Stimulated activated CD4-positive, alpha-beta T cell treated with anti-CD3 and anti-CD28 coated beads, TNF-alpha, amount 100 ng/mL, for 1 hour (primary cell): ENCODE data around the gene POC1B.

Experiments used
- DNase-seq, 3 donors: peaks; one replicate each; pipeline ENCODE4 v3.0.0-alpha.2; 2020; ENCODE audit warnings: low read depth in 3 of 3, low spot score in 1 of 3

Gene POC1B

DNA sequence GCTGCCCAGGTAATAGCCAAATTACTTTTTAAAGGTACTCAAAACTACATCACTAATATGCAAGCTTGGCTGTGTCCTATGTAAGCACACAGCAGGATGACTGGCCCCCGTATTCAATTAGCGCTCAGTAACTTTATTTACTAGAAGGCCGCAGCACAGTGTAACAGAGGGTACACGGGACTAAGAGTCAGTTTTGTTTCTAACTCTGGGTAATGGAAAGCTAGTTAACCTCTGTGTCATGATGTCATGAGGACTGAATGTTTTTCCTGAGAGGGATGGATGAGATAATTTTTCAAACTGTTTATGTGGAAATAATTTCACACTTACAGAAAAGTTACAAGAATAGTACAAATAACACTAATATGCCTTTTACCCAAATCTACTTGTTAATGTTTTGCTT is 28.4 kb downstream of the POC1B start:
- no peak for DNase-seq

GRCh38 chr12:89497005-89497404 is 28.8 kb downstream of the POC1B start:
- DNase-seq = no peak

DNA sequence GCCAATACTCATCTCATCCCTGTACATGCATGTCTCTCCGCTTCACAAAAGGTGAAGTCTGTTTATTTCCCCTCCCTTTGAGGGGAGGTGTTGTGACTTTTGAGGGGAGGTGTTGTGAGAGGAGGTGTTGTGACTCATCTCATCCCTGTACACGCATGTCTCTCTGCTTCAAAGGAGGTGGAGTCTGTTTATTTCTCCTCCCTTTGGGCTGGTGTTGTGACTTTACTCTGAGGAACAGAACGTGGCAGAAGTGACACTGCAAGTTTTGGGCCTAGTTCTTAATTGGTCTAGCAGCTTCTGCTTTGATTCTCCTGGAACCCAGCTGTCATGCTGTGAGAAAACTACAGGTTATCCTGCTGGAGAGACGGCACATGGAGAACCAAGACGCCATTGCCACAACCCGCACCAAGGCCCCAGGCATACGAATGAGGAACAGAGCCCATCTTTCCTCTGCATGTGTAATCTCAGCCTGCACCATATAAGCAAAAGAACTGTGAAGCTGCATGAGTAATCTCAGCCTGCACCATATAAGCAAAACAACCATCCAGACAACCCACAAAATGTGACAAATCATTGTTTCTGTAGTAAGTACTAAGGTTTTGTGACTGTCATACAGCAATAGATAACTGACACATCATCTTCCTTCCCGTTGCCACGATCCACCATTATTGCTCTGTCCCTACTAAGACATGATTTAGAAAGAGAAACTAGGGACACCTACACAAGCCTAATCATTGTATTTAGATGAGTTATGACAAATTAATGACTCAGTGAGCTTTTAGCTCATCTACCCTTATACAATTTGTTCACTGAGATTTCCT is 31.2 kb downstream of the POC1B start:
- peak in 1 of 3 donors; percentile 5 for DNase-seq

GRCh38 chr12:89493670-89494302 is 32.1 kb downstream of the POC1B start:
- no peak for DNase-seq

DNA sequence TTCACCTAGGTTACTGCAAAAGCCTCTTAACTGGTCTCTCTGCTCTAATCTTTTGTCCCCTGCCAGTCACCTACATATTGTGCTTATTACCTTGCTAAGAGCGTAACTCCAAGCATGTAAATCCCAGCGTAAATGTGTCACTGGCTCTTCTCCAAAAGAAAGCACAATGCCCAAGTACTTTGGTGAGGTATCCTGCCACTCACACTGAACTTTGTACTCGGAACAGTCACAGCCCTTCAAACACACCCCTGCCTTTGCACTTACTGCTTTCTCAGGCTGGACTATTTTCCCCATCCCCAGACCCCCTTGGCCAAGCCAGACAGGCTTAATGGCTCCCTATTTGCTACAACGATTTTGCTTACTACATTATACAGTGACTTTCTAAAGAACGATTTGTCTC is 33.0 kb downstream of the POC1B start:
- no peak for DNase-seq

DNA sequence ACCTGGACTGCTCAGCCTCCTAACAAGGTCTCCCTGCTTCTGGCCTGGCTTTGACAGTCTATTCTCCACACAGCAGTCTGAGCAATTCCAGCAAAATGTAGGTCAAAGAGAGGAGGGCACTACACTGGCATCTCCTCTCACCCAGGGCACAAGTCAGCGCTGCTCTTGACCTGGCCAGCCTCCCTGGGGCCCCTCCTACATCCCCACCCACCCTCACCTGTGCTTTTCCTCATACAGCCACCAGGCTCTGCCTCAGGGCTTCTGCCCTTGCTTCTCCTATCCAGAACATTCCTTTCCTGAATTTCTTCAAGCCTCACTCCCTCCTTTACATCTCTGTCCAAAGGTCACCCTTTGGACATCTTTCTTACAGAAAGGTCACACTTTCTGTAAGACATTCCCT is 34.9 kb downstream of the POC1B start:
- no peak for DNase-seq

- DNase-seq = no peak
Measured at GRCh38 chr12:89486264-89486663, 39.6 kb downstream of the POC1B start.

DNA sequence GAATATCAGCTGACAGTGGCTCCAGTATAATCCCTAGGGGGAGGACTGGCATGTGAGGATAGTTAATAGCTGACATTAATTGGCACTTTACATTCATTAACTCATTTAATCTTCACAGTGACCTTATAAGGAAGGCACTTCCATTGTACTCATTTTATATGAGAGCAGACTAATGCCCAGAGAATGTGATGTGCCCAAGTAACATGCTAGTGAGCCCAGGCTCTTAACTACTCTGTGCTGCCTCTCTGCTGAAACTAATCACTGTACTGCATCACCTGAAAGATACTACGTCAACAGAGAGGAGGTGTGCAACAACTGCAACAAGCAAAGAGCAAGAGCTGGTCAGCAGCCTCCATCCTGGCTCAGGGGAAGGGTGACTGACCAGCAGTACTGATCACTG is 41.4 kb downstream of the POC1B start:
- DNase-seq = no peak

DNA sequence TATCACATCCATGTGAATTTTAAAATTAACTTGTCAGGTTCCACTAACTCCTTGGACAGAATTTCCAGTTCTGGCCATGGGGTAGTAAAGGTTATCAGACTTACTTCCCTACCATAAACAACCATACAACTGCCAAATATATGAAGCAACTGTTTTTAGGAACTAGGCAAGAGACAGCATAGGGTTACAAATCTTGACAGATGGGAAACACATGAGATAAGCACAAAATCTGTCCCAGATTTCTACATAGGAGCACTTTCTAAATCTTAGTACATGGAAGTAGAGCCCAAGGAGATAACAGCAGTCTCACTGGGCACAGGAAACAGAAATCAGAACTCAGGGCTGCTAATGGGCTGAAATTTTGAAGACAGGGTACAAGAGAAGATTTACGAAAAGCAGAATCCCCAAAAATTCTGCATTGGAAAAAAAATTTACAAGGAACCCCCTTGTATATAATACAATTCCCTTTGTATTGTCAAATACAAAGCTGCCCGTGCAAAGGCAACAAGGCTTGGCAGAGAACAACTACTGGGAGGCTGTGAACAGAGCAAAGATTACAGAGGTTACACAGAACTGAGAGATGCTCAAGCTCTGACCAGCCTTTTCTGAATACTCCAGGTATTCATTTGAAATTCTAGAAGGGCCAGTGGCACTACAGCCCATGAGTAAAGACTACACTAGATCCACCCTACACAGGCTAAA is 44.5 kb downstream of the POC1B start:
- no peak for DNase-seq

DNA sequence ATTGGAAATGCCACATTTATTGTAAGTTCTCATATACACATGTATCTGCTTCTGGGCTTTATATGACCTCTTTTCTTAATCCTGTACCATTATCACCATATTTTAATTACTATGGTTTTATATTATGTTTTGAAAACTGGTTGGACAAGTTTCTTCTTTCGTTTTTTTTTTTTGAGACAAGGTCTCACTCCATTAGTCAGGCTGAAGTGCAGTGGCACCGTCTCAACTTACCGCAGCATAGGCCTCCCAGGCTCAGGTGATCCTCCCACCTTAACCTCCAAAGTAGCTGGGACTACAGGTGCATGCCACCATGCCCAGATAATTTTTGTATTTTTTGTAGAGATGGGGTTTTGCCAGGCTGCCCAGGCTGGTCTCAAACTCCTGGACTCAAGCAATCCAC is 45.9 kb downstream of the POC1B start:
- DNase-seq = no peak

GRCh38 chr12:89477633-89478279 is 48.1 kb downstream of the POC1B start:
- DNase-seq = no peak

- no peak for DNase-seq
Measured at GRCh38 chr12:89476904-89477595, 48.8 kb downstream of the POC1B start.

GRCh38 chr12:89476232-89476631 is 49.6 kb downstream of the POC1B start:
- DNase-seq = no peak

DNA sequence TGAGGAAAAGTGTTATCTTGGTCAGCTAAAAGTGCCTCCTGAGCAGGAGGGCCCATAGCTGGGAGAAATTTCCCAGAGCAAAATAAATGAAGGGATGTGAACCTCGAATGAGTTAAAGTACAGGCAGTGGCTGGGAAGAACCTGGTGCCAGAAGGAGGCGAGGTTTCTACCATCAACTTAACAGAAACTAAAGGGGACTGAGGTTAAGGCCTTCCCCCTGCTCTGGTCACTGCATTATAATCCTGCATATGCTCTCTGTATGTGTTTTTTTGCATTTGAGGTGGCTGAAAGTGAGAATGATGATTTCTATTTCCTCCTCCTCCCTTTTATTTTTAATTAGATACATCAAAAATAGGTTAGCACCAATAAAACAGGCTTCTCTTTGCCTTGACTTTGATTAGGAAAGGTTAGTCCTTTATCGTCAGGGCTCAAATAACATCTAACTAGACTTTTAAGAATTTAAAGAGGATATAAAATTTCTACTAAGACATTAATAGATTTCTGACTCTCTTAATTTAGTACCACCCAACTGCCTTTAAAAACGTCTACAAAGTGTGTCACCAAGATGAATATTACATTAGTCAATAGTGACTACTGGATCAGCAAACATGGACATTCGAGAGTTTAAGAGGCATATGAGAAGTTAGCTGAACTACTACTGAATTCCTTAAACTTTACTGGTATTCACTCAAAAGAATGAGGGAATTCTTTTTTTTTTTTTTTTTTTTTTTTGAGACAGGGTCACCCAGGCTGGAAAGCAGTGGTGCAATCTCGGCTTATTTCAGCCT is 50.5 kb downstream of the POC1B start:
- no peak for DNase-seq

DNA sequence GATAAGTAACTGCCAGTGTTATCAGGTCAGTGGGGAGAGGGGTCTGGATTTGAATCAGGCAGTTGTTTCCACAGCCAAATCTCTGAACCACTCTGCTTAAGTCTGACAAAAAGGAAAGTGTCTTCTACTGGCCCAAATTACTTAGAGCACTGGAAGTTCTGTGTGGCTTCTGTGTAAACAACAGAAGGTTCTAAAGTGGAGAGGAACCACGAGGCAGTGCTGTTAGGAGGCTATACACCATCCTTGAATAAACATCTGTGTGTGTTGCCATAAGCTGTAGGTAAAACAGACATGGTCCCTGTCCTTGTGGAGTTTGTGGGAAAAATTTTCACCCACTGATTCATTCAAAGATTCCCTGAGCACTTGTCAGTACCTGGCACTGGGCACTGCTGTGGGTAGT is 51.2 kb downstream of the POC1B start:
- no peak for DNase-seq

DNA sequence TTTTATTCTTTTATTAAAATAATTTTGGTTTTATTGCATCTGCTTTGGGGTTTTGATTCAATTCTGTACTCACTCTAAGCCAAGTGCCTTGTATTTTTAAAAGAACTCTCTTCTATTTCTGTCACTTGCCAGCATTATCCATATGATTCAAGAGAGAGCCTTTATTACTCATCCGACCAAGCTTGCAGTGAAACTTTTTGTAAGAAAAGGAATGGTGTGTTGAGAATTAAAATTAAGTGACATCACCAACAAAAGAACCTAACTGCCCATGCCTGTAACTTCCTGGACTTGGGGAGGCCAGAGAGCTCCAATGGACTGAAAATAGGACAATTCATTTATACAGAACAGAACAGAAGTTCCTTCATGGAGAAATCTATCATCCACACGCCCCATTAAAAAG is 53.3 kb downstream of the POC1B start:
- DNase-seq = no peak

GRCh38 chr12:89470741-89471509 is 54.9 kb downstream of the POC1B start:
- DNase-seq = no peak

- no peak for DNase-seq
Measured at GRCh38 chr12:89469361-89469760, 56.5 kb downstream of the POC1B start.

- DNase-seq = no peak
Measured at GRCh38 chr12:89468648-89469326, 57.1 kb downstream of the POC1B start.
